ENCODE results near the gene MS4A4E. TPM values are rescaled to one million over a fixed set of nuclear protein-coding genes. Genes with fewer than 3 reads are reported as not detected.
A peak's percentile ranks its signal among the peaks of the same experiment; 100 is the strongest.

The MS4A4E gene
- total and polyA plus RNA-seq, 2 of the 8 experiments (the other 6 are each of a cell fraction or from before 2014, with no cell fraction given), result not detected

DNA sequence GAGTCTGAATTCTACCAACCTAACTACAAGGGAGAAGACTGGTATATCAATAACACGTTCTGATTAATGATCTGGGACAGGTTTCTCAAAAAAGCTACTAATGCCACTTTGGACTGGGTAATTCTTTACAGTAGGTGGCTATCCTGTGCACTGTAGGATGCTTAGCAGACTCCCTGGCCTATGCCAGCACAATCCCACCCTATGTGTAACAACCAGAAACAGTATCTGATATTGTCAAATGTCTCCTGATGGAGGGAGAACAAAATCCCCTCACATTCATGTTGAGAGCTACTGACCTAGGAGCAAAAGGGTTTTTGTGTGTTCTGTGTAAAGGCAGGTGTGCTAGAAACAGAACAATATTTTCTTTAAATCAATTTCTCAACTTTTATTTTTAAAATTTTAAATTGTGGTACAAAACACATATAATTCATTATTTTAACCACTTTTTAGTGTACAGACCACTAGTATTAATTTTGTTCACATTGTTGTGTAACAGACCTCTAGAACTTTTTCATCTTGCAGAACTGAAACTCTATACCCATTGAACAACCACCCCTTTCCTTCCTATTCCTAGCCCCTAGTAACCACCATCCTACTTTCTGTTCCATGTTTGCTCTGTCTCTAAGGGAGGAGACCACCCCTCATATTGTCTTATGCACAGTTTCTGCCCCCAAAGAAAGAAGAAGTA lies 58.0 kb downstream of the MS4A4E start:
- H3K23me2 ChIP-seq (ENCODE audit: low read depth, low read length), result no peaks in the 10 kb centered on the region; the same call in 1 of the 2 replicates
- TF ChIP-seq, protein P1, sequence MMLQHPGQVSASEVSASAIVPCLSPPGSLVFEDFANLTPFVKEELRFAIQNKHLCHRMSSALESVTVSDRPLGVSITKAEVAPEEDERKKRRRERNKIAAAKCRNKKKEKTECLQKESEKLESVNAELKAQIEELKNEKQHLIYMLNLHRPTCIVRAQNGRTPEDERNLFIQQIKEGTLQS (IDR thresholded peaks at IDR 0.05; ENCODE audit: insufficient read depth, low read depth, low read length), result no peak
- TF ChIP-seq CBX5 (IDR thresholded peaks at IDR 0.05; ENCODE audit: low read depth, low read length) (no peak), BACH1 (IDR thresholded peaks at IDR 0.05; ENCODE audit: low read length) (no peak), EP300 (IDR thresholded peaks at IDR 0.05; ENCODE audit: borderline replicate concordance in 1 of 2, low read depth in 2 of 2, low read length in 2 of 2) (no peak), POLR2AphosphoS5 (IDR thresholded peaks at IDR 0.05; ENCODE audit: low read depth, low read length) (no peak), HDAC6 (IDR thresholded peaks at IDR 0.05; ENCODE audit: low read depth, low read length) (no peak), YY1 (IDR thresholded peaks at IDR 0.05; ENCODE audit: low read depth, low read length) (no peak), JUND (IDR thresholded peaks at IDR 0.05; ENCODE audit: low read length) (no peak), TAF7 (optimal IDR thresholded peaks at IDR 0.05; ENCODE audit: borderline replicate concordance, low read depth, low read length) (no peak)
- TF ChIP-seq, protein P2, sequence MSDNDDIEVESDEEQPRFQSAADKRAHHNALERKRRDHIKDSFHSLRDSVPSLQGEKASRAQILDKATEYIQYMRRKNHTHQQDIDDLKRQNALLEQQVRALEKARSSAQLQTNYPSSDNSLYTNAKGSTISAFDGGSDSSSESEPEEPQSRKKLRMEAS (IDR thresholded peaks at IDR 0.05), result no peak
- TF ChIP-seq, protein P3, sequence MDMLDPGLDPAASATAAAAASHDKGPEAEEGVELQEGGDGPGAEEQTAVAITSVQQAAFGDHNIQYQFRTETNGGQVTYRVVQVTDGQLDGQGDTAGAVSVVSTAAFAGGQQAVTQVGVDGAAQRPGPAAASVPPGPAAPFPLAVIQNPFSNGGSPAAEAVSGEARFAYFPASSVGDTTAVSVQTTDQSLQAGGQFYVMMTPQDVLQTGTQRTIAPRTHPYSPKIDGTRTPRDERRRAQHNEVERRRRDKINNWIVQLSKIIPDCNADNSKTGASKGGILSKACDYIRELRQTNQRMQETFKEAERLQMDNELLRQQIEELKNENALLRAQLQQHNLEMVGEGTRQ (IDR thresholded peaks at IDR 0.05; ENCODE audit: low read length), result no peak

More for the DNA sequence above, 58.0 kb downstream of the MS4A4E start:
- Histone ChIP-seq H3K79me2 (ENCODE audit: control insufficient read depth in 1 of 2, insufficient read depth in 2 of 2, low read length in 2 of 2) (no peaks in the 10 kb centered on the region), H4K5ac (ENCODE audit: insufficient read length, low read depth, low read length) (no peak overlapping the region), H3K36me3 (ENCODE audit: control insufficient read depth in 2 of 4, insufficient read depth in 4 of 4, low read length in 3 of 4) (no peaks in the 10 kb centered on the region), H3K56ac (replicated peaks; ENCODE audit: insufficient read length, low read depth, low read length) (no peak overlapping the region), H2BK120ac (replicated peaks; ENCODE audit: low read depth, low read length) (no peak overlapping the region), H3K4me2 (ENCODE audit: insufficient read depth in 1 of 2, low read depth in 2 of 2, low read length in 2 of 2) (no peak overlapping the region), H2BK12ac (ENCODE audit: low read depth, low read length) (no peak overlapping the region), H3K27me3 (replicated peaks in 1 of 4; ENCODE audit: control insufficient read depth in 3 of 4, extremely low read depth in 1 of 4, insufficient read depth in 3 of 4, low read length in 3 of 4) (no peaks in the 10 kb centered on the region), H3K4ac (replicated peaks; ENCODE audit: insufficient read length, low read depth, low read length) (no peak overlapping the region), H3K4me1 (replicated peaks in 1 of 4; ENCODE audit: control insufficient read depth in 3 of 4, insufficient read depth in 4 of 4, low read length in 3 of 4) (0 out of 7 replicates have a peak, but pooled peaks cover 0 to 2% (median 0%) of the 10 kb centered on the region in 4 experiments), H3K14ac (ENCODE audit: insufficient read length) (no peak overlapping the region), H3K9me3 (ENCODE audit: insufficient read depth in 2 of 2, low read depth in 1 of 2, low read length in 1 of 2) (peaks cover 5 to 7% of the 10 kb centered on the region in 2 experiments; a peak in 2 of 4 replicates), H4K20me1 (replicated peaks in 1 of 2; ENCODE audit: control insufficient read depth in 1 of 2, insufficient read depth in 2 of 2, low read length in 2 of 2) (no peaks in the 10 kb centered on the region), H2BK15ac (ENCODE audit: low read length) (no peak overlapping the region), H4K91ac (replicated peaks; ENCODE audit: insufficient read length, low read length) (no peak overlapping the region), H3K4me3 (ENCODE audit: extremely low read depth in 1 of 4, insufficient read depth in 2 of 4, low read depth in 3 of 4, low read length in 4 of 4) (no peak overlapping the region), H2AK5ac (ENCODE audit: low read depth, low read length) (no peak overlapping the region), H2BK20ac (ENCODE audit: low read length) (no peak overlapping the region), H3K27ac (ENCODE audit: low read depth, low read length) (no peak overlapping the region), H2AFZ (ENCODE audit: low read length) (peak overlapping the region; percentile 34; the same call in 1 of the 2 replicates), H4K8ac (ENCODE audit: extremely low read depth, insufficient read depth, low read length) (no peak overlapping the region), H3K79me1 (ENCODE audit: low read depth, low read length) (no peaks in the 10 kb centered on the region), H3K18ac (ENCODE audit: extremely low read depth, low read length) (no peak overlapping the region), H3K9ac (replicated peaks in 1 of 4; ENCODE audit: extremely low read depth in 1 of 4, low read depth in 3 of 4, low read length in 3 of 4) (no peak overlapping the region), H2BK5ac (ENCODE audit: low read depth, low read length) (no peak overlapping the region), H3K23ac (ENCODE audit: insufficient read length) (no peak overlapping the region)
- FAIRE-seq (no peak), DNase-seq (ENCODE audit: low read depth in 1 of 2, low spot score in 2 of 2) (no peak)
- ChIA-PET POLR2A (ENCODE audit: partially characterized antibody) (no interaction called here), CTCF (ENCODE audit: partially characterized antibody) (interaction anchor here (0.6 to 1.3 kb wide), 4 partner anchors 10 to 365 kb away, joined by 3 to 4 read pairs (median 3); no protein-coding TSS in a partner anchor)
- 55% methylated on average over 1 of the region's 1 CpG; no CpG with 5 or more reads in 1 of the 2 experiments for WGBS, 2 experiments (ENCODE audit: extremely low coverage in 1 of 2, insufficient coverage in 1 of 2, insufficient read length in 1 of 2, insufficient replicate concordance in 2 of 2, low coverage in 1 of 2, low lambda C conversion rate in 2 of 2, missing lambda C conversion rate in 1 of 2)
